Measurements from ENCODE around the gene JPH4.
"Not testable (repeated sequence)": the region's sequence is repeated elsewhere in the genome, so short reads cannot be mapped to it uniquely, and the experiment has no call there.

Gene JPH4

GRCh38 chr14:23578560-23579310 lies at the start of gene JPH4:
JPH4 (minus strand) TSS chr14:23578790; CDS start chr14:23577453, 1,337 bp downstream.
- no peak for DNase-seq (ENCODE audit: low read depth)

DNA sequence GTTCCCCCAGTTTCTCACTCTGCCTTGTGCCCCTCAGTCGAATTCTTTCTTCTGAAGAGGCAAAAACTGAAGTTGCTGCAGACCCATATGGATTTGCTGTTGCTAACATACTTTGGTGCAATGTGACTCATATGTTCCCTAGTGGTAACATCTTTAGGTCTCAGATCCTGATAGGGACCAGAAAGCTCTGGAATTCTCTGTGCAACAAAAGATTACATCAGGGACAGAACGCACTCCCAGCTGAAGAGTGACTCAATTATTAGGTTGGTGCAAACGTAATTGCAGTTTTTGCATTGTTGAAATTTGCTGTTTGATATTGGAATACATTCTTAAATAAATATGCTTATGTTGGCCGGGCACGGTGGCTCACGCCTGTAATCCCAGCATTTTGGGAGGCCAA lies 49.4 kb upstream of the JPH4 start:
- DNase-seq (ENCODE audit: low read depth), result no peak

GRCh38 chr14:23626946-23627345 lies 48.4 kb upstream of the JPH4 start:
- no peak for DNase-seq (ENCODE audit: low read depth)

DNA sequence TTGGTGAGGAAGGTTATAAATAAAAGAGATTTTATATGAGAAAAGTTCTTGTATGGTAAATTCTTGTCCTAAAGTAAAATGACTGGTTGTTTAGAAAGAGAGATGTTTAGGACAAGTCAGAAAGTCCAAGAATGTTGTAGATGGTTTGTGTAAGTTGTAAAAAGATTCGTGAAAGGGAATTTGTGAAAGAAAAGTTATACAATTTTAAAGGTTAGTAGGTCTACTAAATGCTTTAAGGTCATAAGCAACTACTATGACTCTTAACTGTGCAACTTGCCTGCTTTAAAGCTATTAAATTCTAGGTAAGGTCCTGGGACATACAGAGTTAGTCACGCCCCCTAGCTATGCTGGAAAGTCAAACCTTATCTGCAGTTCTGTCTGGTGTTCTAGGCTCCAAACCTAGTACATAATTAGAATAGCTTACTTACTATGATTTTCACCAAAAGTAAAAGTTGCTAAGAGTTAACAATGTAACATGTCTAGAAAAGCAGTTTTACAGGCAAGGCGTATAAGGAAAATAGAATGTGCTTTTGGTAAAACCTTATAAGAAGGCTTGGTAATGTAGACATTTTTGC lies 46.3 kb upstream of the JPH4 start:
- DNase-seq (ENCODE audit: low read depth), result no peak

- no peak for DNase-seq (ENCODE audit: low read depth)
Observed at GRCh38 chr14:23623962-23624361, 45.4 kb upstream of the JPH4 start.

GRCh38 chr14:23622990-23623389 lies 44.4 kb upstream of the JPH4 start:
- no peak for DNase-seq (ENCODE audit: low read depth)

GRCh38 chr14:23621932-23622730 lies 43.5 kb upstream of the JPH4 start:
- no peak for DNase-seq (ENCODE audit: low read depth)

GRCh38 chr14:23621204-23621931 lies 42.8 kb upstream of the JPH4 start:
- DNase-seq (ENCODE audit: low read depth), result no peak

- DNase-seq (ENCODE audit: low read depth), result no peak
Observed at GRCh38 chr14:23620177-23620702, 41.6 kb upstream of the JPH4 start.

DNA sequence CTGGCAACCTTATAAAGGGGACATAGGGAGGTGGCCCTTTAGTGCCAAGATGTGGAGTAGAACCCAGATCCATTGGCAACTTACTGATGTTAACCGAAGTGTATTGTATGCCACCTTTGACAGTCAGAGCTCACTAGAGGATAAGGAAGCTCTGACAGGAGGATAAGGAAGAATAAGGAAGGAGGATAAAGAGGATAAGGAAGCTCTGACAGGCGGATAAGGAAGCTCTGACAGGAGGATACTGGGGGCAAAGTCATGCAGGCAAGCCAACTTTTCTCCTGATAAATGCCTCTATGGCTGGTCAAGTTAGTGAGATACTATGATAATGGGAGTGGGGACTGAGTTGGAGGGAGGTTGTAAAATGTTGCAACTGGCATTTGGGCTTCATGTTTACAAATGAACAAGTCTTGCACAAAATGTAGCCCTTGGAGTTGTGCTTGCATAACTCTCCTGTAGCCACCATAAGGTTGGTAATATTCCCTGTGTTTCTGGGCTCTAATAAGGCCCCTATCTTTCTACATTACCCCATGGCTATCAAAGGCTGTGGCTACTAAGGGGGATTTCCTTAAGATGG lies 39.9 kb upstream of the JPH4 start:
- DNase-seq (ENCODE audit: low read depth), result no peak

GRCh38 chr14:23617539-23617938 lies 38.9 kb upstream of the JPH4 start:
- no peak for DNase-seq (ENCODE audit: low read depth)

- no peak for DNase-seq (ENCODE audit: low read depth)
Observed at GRCh38 chr14:23615856-23616255, 37.3 kb upstream of the JPH4 start.

DNA sequence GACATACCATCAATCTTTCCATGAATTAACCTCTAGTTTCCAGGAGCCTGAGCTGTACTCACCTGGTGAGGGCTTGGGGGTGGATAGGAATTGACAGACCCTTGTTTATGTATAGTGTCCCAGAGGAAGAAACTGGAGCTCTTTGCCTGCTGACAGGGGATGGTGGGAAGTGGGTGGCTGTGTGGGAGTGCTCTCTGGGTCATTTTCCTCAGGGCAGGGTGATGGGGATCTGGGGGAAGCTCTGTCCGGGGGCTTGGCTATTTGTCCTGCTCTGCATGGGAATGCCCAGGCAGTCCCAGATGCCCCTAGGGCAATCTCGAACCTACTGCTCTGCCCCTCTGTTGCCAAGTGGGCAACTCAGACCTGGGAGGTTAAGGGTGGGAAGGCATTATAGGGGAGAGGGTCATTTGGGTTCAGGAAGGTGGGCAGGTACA lies 35.8 kb upstream of the JPH4 start:
- no peak for DNase-seq (ENCODE audit: low read depth)

- no peak for DNase-seq (ENCODE audit: low read depth)
Observed at GRCh38 chr14:23613242-23614070, 34.9 kb upstream of the JPH4 start.

GRCh38 chr14:23612802-23613201 lies 34.2 kb upstream of the JPH4 start:
- DNase-seq (ENCODE audit: low read depth), result no peak

- no peak for DNase-seq (ENCODE audit: low read depth)
Observed at GRCh38 chr14:23612354-23612732, 33.8 kb upstream of the JPH4 start.

DNA sequence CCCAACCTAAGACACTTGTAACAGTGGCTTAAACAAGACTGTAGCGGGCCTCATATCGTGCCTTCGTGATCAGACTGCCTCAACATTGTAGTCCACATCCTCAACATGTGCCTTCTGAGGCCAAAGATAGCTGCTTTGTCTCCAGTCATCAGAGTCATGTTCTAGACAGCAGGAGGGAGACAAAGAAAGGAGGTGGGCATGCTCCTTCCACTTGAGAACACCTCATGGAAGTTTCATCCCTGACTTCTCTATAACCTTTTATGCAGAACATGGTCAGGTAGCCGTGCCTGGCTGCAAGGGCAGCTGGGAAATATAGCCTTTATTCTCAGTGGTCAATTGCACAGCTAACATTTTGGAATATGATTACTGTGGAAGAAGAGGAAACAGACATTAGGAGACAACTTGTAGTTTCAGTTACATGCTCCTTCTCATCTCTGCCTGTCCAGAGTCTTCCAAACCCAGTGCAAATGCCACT lies 32.3 kb upstream of the JPH4 start:
- DNase-seq (ENCODE audit: low read depth), result no peak

DNA sequence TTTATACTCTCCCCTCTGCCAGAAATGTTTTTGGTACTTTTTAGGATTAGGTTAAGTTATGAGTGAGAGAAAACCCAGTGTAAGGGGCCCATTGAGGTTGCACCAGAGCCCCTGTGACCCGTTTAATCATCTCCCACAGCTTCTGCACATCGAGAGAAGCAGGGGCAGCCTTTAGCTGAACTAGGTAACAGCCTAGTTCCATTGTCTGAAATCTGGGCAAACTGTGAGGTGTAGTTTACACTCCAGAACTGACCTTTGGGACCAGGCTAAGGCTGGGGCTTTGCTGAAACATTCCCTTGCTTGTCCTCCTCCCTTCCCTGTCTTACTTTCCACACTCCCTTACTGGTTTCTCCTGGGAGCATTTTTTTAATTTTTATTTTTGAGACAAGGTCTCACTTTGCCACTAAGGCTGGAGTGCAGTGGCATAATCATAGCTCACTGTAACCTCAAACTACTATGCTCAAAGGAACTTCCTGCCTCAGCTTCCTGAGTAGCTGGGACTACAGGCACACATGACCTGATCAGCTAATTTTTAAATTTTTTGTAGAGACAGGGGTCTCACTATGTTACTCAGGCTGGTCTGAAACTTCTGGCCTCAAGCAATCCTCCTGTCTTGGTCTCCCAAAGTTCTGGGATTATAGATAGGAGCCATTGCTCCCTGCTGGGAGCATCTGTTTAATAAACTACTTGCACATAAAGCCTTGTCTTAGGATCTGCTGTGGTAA lies 31.7 kb upstream of the JPH4 start:
- no peak for DNase-seq (ENCODE audit: low read depth)

- not testable (repeated sequence) for DNase-seq (ENCODE audit: low read depth)
Observed at GRCh38 chr14:23609411-23610089, 31.0 kb upstream of the JPH4 start.

Data from activated gamma-delta T cell treated with anti-CD3 and anti-CD28 coated beads, Interleukin-2, amount 50 U/mL, for 16 hours (primary cell).